NB4 (cell line): ENCODE measurements around the gene HMGN4.
A peak's percentile ranks its signal among the peaks of the same experiment; 100 is the strongest.

ENCODE experiments used
- DNase-seq: peaks from one replicate; pipeline ENCODE4 v3.0.0; 2010; ENCODE audit warnings: low read depth
- H3K4me3 ChIP-seq: one replicate; pipeline ENCODE4 v1.5.1; 2011; ENCODE audit warnings: mild to moderate bottlenecking, low read depth, low read length, moderate library complexity
- CTCF ChIP-seq: IDR thresholded peaks from one replicate; pipeline ENCODE4 v1.5.1; 2012; ENCODE audit warnings: low read depth, low read length
- MAX ChIP-seq: IDR thresholded peaks from 2 replicates; pipeline ENCODE4 v1.6.1; 2011; ENCODE audit warnings: low read depth, low read length
- MYC ChIP-seq: IDR thresholded peaks from 2 replicates; pipeline ENCODE4 v1.6.1; 2011; ENCODE audit warnings: low read depth, low read length
- POLR2A ChIP-seq: IDR thresholded peaks from 2 replicates; pipeline ENCODE4 v1.6.1; 2011; ENCODE audit warnings: mild to moderate bottlenecking; ENCODE audit not compliant: insufficient read length; ENCODE audit errors: extremely low read depth

The HMGN4 gene

DNA sequence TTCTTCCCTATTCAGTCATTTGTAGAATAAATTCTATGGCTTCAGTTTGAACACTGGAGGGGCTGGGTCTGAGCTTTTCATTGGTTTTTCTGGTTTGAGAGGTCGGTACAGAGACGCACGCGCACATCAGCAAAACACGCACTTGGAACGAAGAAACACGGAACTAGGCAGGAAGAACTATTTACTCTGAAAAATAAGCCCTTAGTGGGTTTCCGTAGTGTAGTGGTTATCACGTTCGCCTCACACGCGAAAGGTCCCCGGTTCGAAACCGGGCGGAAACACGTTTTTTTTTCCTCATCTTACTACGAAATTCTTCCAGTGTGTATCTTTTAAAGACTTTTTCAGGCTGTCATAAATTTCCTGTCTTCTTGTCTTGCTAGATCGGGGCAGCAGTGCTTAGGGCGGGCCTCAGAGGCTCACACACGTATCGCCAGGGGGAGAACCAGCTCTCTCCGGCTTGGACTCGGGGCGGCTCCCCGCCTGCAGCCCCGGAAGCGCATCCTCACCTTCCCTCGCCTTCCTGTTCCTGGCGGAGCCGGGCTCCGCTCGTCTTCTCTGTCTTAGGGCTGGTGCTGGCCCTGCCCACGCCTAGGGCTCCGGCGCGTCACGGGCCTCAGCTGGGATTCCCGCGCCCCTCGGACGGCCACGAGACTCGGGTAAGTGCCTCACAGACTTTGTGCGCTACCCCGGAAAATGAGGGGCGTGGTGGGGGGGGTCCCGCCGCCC lies at the start of gene HMGN4:
Gene HMGN4 (plus strand): TSS at position 521 of the 726 bp plus-strand sequence. CDS start 6,841 bp downstream, outside the sequence.
- TF ChIP-seq MAX, result peak; percentile 65
- TF ChIP-seq MYC, result peak; percentile 69
- TF ChIP-seq CTCF, result no peak
- TF ChIP-seq POLR2A, result peak; percentile 58
- H3K4me3 ChIP-seq, result peak within 1 kb of the TSS; percentile 80
- peak; percentile 92 for DNase-seq

DNA sequence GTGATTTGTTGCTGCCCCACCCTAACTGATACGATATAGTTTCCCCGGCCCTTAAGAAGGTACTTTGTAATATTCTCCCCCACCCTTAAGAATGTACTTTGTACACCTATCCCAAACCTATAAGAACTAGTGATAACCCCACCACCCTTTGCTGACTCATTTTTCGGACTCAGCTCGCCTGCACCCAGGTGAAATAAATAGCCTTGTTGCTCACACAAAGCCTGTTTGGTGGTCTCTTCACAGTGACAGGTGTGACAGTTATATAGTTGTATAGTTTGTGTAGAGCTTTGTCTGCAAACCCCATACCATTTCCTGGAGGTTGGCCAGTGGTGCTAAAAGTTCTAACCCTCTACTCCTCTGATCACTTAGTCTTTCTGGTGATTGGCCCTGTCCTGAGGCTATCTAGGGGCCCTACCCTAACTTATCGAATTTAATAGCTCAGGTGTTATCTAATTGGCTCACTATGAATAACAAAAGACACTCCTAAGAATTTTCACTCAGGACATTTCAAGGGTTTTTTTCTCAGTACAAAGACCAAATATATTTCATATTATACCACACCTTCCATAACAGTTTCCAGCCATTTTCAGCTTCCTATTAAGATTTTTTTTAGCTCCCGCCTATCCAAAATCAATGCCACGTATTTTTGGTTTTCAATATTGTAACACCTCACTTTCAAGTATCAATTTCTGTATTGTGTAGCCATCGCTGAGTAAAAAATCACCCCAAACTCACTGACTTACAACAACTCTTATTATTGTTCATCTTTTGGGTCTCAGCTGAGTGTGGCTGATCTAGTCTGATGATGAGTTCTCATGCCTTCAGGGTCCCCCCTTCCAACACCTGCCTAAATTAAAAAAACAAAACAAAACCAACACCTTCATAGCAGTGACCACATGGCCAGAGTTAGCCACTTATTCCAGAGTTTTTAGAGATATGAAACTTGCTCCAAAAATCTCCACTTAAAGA lies 47.9 kb upstream of the HMGN4 start:
- TF ChIP-seq POLR2A, result no peak
- no peak for DNase-seq
- H3K4me3 ChIP-seq, result no peak overlapping the region

- H3K4me3 ChIP-seq, result no peak overlapping the region
- TF ChIP-seq MAX (no peak), POLR2A (no peak), MYC (no peak), CTCF (no peak)
- no peak for DNase-seq
Observed at GRCh38 chr6:26491604-26492003, 46.6 kb upstream of the HMGN4 start.

DNA sequence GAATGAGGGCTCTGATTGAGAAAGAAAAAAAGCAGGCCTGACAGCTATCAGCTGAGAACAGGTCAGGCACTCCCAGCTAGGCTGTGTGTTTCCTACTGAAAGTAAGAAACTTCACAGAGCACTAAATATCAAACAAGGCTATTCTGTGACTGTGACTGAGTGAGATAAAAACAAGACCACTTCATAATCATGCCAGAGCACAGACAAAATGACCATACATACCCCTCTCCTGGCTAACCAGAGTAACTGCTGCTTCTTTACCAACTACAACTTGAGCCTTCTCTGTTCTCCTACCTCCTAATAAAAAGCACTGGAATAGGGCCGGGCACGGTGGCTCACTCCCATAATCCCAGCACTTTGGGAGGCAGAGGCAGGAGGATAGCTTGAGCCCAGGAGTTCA lies 44.9 kb upstream of the HMGN4 start:
- H3K4me3 ChIP-seq, result no peak overlapping the region
- peak; percentile 41 for DNase-seq
- TF ChIP-seq POLR2A (no peak), MYC (no peak), MAX (no peak), CTCF (no peak)

DNA sequence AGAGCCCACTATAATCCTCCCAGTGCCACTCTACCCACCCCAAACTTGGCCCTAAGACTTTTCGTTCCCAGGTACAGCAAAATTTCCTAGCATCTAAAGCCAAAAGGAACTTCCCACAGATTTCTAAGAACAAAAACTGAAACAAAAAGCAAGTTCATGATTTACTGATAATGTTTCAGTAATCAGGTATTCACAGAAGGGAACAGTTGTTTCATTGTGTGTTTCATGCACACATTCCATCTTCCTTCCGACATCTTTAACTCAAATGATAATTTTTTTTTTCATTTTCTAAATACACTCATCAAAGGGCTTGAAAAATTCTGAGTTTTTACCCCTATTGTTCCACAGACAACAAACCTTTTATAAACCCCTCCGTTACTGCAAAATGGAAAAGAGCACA lies 44.0 kb upstream of the HMGN4 start:
- no peak for TF ChIP-seq MAX
- TF ChIP-seq POLR2A, result no peak
- TF ChIP-seq MYC, result no peak
- no peak for TF ChIP-seq CTCF
- DNase-seq, result no peak
- no peak overlapping the region for H3K4me3 ChIP-seq

DNA sequence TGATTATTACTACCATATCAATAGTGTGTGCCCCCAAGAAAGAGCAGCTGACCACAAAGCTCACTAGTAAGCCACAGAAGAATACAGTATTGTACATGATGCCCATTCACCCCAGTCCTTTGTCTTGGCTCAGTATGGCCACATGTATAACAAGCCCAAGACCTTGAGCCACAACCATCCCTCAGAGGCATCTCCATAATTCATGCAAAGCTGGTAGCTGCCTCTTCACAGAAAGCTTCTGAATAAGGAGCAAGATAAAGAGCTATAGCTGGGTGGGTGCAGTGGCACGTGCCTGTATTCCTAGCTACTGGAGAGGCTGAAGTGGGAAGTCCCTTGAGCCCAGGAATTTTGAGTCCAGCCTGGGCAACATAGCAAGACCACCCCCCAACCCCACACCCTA lies 42.9 kb upstream of the HMGN4 start:
- DNase-seq, result no peak
- H3K4me3 ChIP-seq, result no peak overlapping the region
- TF ChIP-seq POLR2A (no peak), MYC (no peak)
